HEK293T (cell line): ENCODE data around the gene XPO1.

Experiments
- ELF4 ChIP-seq: fragments of 450-650 bp; IDR thresholded peaks from 2 replicates; pipeline ENCODE4 v1.6.1; 2017; ENCODE audit warnings: antibody characterized with exemption
- FOXA1 ChIP-seq: fragments of 450-650 bp; IDR thresholded peaks from 2 replicates; pipeline ENCODE4 v1.6.1; 2016; ENCODE audit warnings: mild to moderate bottlenecking
- FOXM1 ChIP-seq: fragments of 450-650 bp; IDR thresholded peaks from 2 replicates; pipeline ENCODE4 v1.6.1; 2017; ENCODE audit warnings: mild to moderate bottlenecking, borderline replicate concordance
- NFRKB ChIP-seq: fragments of 450-650 bp; IDR thresholded peaks from 2 replicates; pipeline ENCODE4 v1.6.1; 2016; ENCODE audit warnings: mild to moderate bottlenecking, moderate library complexity
- TARDBP ChIP-seq: fragments of 450-650 bp; IDR thresholded peaks from 2 replicates; pipeline ENCODE4 v1.6.1; 2016

- TF ChIP-seq FOXM1 (no peak), FOXA1 (no peak), ELF4 (no peak), TARDBP (no peak), NFRKB (no peak)
These were observed 94.7 kb downstream of the XPO1 start for GRCh38 chr2:61443342-61444041.
